HUES48 (cell line): ENCODE results near the gene SCN9A.
"Not testable (repeated sequence)": the region's sequence is repeated elsewhere in the genome, so short reads cannot be mapped to it uniquely, and the experiment has no call there.

ENCODE experiments used
- H3K27ac ChIP-seq: one replicate; pipeline ENCODE4 v1.7.0; 2013; ENCODE audit warnings: low read depth, low read length, inconsistent platforms
- H3K27me3 ChIP-seq: 2 replicates; pipeline ENCODE4 v1.6.1; 2013; ENCODE audit warnings: mild to moderate bottlenecking, low read length; ENCODE audit not compliant: control insufficient read depth, insufficient read depth
- H3K36me3 ChIP-seq: 2 replicates; pipeline ENCODE4 v1.6.1; 2013; ENCODE audit warnings: low read length; ENCODE audit not compliant: control insufficient read depth, insufficient read depth
- H3K4me1 ChIP-seq: 2 replicates; pipeline ENCODE4 v1.6.1; 2013; ENCODE audit warnings: mild to moderate bottlenecking, low read length; ENCODE audit not compliant: control insufficient read depth, insufficient read depth
- H3K4me3 ChIP-seq: 2 replicates; pipeline ENCODE4 v1.5.1; 2013; ENCODE audit warnings: mild to moderate bottlenecking, low read depth, low read length
- H3K9ac ChIP-seq: 2 replicates; pipeline ENCODE4 v1.6.1; 2013; ENCODE audit warnings: mild to moderate bottlenecking, low read depth, low read length, moderate library complexity
- H3K9me3 ChIP-seq: 2 replicates; pipeline ENCODE4 v1.6.1; 2013; ENCODE audit warnings: low read length; ENCODE audit not compliant: control insufficient read depth, insufficient read depth

SCN9A gene

DNA sequence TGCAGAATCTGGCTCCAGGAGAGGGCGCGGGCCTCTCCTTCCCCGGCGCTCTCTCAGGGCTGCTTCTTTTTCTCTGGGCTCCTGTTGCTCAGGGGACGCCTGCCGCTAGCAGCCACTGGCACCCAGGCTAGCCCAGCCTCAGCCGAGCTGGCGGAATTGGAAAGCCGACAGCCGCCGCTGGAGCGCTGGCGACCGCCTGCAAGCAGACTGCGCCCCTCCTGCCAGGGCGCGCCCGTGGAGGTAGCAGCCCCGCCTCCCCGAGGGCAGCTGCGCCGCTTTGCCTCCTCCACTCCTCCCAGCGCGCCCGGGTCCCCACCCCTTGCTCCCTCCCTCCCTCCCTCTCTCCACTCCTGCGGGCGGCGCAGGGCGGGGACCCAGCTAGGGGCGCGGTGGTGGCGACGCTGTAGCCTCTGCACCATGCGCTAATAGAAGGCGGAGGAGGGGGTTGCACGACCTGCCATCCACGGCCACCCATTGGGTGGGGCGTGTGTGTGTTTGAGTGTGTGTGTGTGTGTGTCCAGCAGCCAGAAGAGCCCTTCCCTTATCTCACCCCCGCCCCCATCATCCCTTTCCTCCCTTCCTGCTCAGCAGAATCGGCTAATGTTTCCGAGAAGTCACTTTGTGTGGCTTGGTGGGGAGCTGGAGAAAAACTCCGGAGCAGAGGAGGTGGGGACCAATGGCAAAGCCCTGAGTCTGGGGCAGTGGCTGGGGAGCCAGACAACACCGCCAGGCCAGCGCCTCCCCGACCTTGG is at the start of gene SCN9A:
SCN9A (minus strand) TSS at position 209 of the 752 bp plus-strand sequence. CDS start 64,188 bp downstream, outside the sequence.
- Histone ChIP-seq H3K4me3 (peak within 1 kb of the TSS; percentile 97), H3K27ac (peak within 1 kb of the TSS; percentile 44), H3K36me3 (no peaks in the 10 kb centered on the region), H3K27me3 (peaks cover 16% of the 10 kb centered on the region; the same call in 1 of the 2 replicates), H3K4me1 (peaks cover 33% of the 10 kb centered on the region), H3K9me3 (no peaks in the 10 kb centered on the region), H3K9ac (peak within 1 kb of the TSS; percentile 53)

DNA sequence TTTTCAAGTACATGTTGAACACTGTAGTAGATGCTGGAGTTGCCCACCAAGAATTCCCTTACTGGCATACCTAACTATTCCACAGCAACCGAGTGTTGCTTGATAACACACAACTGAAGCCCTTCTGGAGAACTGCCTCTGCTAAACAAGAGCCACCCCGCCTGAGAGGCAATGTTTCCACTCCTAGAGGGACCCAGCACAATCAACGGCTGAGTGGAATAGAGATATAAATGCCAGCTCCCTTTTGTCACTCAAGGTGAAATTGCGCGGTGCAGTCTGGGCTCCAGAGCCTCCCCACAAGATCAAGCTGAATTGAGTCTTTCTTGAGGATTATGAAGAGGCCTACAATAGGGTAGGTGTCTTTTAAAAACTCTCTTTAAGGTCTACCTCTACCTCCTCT is 49.1 kb upstream of the SCN9A start:
- no peak overlapping the region for H3K27ac ChIP-seq
- no peaks in the 10 kb centered on the region for H3K36me3 ChIP-seq
- no peak overlapping the region for H3K4me3 ChIP-seq
- H3K4me1 ChIP-seq: no peaks in the 10 kb centered on the region
- no peaks in the 10 kb centered on the region for H3K27me3 ChIP-seq
- H3K9ac ChIP-seq: no peak overlapping the region
- no peaks in the 10 kb centered on the region for H3K9me3 ChIP-seq

DNA sequence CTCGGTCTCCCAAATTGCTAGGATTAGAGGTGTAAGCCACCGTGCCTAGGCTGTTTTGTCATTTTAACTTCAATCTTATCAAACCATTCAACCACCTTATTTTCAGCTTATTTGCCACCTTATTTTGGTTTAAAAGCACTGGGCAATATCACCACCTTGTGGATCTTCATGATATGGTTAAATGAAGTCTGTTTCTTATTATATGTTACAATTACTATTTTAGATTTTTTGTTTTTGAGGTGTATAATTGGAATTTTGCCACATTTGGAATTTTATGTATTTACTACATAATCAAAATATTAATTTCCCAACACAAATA is 43.8 kb upstream of the SCN9A start:
- Histone ChIP-seq H3K4me1 (no peaks in the 10 kb centered on the region), H3K27me3 (no peaks in the 10 kb centered on the region), H3K4me3 (no peak overlapping the region), H3K27ac (no peak overlapping the region), H3K9ac (no peak overlapping the region), H3K36me3 (no peaks in the 10 kb centered on the region), H3K9me3 (no peaks in the 10 kb centered on the region)

DNA sequence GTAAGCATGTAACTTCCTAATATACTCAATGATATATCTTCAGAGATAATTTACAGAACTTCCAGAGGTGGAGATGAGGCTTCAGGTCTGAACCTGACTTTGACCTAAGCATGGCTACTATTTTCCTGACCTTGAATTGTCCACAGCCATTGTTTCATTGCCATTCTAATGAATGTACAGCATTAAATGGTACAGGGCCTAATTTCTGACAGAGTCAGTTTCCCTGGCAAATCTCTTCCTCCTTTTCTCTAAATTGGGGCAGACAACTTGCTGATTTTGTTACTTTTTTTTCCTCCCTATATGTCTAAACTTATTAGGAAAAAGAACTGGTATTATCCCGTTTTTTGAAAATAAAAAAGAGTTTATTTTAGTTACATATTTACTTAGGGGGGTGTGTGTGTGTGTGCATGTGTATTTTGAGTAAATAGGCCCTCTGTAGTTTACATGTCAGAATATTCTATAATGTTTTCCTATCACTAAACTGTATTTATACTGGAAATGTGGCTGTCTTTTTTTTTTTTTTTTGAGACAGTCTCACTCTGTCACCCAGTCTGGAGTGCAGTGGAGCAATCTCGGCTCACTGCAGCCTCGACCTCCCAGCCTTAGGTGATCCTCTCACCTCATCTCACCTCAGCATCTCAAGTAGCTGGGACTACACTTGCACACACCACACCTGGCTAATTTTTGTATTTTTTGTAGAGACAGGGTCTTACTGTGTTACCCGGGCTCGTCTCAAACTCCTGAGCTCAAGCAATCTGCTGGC is 43.3 kb upstream of the SCN9A start:
- Histone ChIP-seq H3K9me3 (no peaks in the 10 kb centered on the region), H3K4me1 (no peaks in the 10 kb centered on the region), H3K9ac (no peak overlapping the region), H3K27ac (no peak overlapping the region), H3K27me3 (no peaks in the 10 kb centered on the region), H3K36me3 (no peaks in the 10 kb centered on the region), H3K4me3 (no peak overlapping the region)

DNA sequence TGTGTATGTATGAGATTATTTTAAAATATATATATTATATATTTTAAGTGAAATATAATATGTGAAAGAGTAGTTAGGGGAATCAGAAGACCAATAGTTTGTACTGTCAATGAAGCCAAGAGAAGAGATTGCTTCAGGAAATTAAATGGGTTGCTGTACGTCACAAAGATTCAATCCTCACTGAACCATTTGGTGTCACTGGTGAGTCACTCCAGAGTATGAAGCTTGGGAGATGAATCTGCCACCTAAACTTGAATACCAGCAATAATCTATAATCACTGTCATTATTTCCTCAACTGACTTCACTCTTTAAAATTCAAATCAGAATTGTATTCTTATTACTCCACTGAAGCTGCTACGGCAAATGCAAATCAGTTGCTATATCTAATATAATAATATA is 41.9 kb upstream of the SCN9A start:
- Histone ChIP-seq H3K9ac (no peak overlapping the region), H3K9me3 (no peaks in the 10 kb centered on the region), H3K36me3 (no peaks in the 10 kb centered on the region), H3K27me3 (no peaks in the 10 kb centered on the region), H3K4me3 (no peak overlapping the region), H3K27ac (no peak overlapping the region), H3K4me1 (no peaks in the 10 kb centered on the region)

DNA sequence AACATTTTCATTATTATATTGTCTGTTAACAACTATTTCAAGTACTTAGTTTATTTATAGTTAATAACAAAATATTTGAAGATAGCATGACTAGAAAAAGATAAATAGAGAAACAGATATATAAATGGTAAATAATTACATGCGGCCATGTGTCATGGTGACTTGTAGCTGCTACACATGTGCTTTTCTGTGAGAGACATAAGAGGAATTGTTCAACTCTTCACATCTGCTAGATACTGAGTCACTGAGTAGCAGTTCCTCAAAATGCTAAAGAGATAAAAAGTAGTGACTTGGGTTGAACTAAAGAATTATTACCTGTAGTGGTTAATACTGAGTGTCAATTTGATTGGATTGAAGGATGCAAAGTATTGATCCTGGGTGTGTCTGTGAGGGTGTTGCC is 37.5 kb upstream of the SCN9A start:
- H3K4me3 ChIP-seq: no peak overlapping the region
- H3K27ac ChIP-seq: no peak overlapping the region
- H3K36me3 ChIP-seq: no peaks in the 10 kb centered on the region
- no peaks in the 10 kb centered on the region for H3K4me1 ChIP-seq
- H3K9ac ChIP-seq: no peak overlapping the region
- no peaks in the 10 kb centered on the region for H3K27me3 ChIP-seq
- no peaks in the 10 kb centered on the region for H3K9me3 ChIP-seq

DNA sequence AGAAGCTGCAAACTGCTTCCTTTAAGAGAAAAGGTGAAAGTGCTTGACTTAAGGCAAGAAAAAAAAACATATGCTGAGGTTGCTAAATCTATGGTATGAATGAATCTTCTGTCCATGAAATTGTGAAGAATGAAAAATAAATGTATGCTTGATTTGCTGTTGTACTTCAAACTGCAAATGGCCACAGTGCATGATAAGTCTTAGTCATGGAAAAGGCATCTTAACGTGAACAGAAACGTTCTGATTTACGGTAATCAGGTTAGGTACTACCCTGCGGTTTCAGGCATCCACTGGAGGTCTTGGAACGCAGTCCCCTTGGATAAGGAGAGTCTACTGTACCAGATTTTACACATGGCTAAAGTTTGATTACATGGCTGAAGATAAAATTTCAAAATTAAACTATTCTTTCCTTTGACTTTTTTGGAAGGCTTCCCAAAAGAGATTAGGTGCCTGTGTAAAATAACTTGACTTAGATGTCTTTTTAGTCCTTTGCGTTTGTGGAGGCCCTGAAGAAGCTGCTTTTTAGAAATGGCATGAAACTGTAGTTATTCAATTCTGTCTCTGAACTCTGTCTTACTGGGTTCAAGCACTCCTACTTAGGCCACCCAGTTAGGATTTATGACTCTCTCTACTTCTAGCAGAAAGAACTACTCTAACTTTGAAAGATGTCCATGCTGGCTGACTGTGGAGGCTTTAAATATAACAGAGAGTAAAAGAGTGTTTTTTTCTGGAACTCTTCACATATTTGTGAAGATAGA is 35.9 kb upstream of the SCN9A start:
- H3K4me3 ChIP-seq: no peak overlapping the region
- H3K27ac ChIP-seq: no peak overlapping the region

DNA sequence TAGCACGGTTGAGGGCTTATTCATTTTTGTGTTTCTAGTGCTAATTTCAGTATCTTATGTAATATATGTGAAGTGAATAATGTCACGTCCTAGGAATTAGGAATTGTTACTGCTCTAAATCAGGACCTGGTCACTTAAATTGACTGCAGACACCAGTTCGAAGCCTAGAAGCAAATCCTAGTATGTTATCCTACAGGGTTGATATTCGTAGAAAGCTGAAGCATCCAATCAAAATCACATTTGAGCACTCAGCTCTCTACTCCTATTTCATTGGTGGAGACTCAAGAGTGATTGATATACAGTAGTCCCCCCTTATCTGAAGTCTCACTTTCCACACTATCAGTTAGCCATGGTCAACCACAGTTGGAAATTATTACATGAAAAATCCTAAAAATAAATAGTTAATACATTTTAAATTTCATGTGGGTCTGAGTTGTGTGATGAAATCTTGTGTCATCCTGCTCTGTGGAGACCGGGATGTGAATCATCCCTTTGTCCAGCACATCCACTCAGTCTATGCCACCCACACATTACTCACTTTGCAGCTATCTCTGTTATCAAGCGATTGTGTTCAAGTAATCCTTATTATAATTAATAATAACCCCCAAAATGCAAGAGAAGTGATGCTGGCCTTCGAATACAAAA is 35.2 kb upstream of the SCN9A start:
- Histone ChIP-seq H3K27me3 (no peaks in the 10 kb centered on the region), H3K9ac (no peak overlapping the region), H3K9me3 (no peaks in the 10 kb centered on the region), H3K4me1 (no peaks in the 10 kb centered on the region), H3K36me3 (no peaks in the 10 kb centered on the region), H3K4me3 (no peak overlapping the region), H3K27ac (no peak overlapping the region)

More for the DNA sequence above, 35.9 kb upstream of the SCN9A start:
- Histone ChIP-seq H3K27me3 (no peaks in the 10 kb centered on the region), H3K9me3 (no peaks in the 10 kb centered on the region), H3K36me3 (no peaks in the 10 kb centered on the region), H3K4me1 (no peaks in the 10 kb centered on the region), H3K9ac (no peak overlapping the region)

DNA sequence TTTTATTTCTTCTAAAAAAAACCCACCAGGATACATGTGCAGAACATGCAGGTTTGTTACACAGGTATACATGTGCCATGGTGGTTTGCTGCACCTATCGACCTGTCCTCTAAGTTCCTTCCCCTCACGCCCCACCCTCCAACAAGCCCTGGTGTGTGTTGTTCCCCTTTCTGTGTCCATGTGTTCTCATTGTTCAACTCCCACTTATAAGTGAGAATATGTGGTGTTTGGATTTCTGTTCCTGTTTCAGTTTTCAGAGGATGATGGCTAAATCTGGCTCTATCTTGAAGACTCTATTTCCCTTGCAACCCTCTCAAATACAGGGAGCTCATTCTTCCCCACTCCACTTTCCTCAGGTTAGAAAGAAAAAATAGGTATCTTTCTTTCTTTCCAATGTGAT is 32.0 kb upstream of the SCN9A start:
- H3K27ac ChIP-seq, H3K36me3 ChIP-seq, H3K4me3 ChIP-seq, H3K9me3 ChIP-seq, H3K4me1 ChIP-seq, H3K27me3 ChIP-seq, H3K9ac ChIP-seq: not testable (repeated sequence)

DNA sequence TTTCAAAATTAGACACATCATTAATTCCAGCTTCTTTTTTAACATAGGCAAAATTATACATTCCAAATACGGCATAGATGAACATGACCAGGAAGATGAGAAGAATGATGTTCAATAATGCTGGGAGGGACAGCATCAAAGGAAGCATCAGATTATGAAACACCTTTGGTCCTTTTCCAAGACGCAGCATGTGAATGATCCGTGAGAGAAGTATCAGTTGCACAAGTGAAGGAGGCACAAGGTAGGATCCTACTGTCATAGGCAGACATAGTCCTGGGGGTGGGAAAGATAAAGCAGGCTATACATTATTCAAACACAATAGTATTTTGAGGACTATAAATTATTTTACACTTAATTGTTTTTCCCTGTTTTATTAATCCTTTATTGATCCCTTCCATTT is 30.6 kb upstream of the SCN9A start:
- no peaks in the 10 kb centered on the region for H3K27me3 ChIP-seq
- no peak overlapping the region for H3K4me3 ChIP-seq
- no peak overlapping the region for H3K9ac ChIP-seq
- H3K9me3 ChIP-seq: no peaks in the 10 kb centered on the region
- H3K4me1 ChIP-seq: no peaks in the 10 kb centered on the region
- no peaks in the 10 kb centered on the region for H3K36me3 ChIP-seq
- H3K27ac ChIP-seq: no peak overlapping the region
